WTC11 (cell line): ENCODE results near the gene CBS. TPM values are rescaled to one million over a fixed set of nuclear protein-coding genes. Genes with fewer than 3 reads are reported as not detected.

Experiments used
- ATAC-seq: fragments of 200-7000 bp; cut with Tn5 transposase; 2 replicates; pipeline ENCODE4 v1.10.0; 2021; ENCODE audit warnings: mild to moderate bottlenecking, moderate library complexity
- CTCF ChIA-PET: fragments of 300-600 bp; sonication (Branson Sonifier 250); formaldehyde crosslinking; loops from one replicate; lab custom pipeline; 2021; ENCODE audit warnings: antibody characterized with exemption; lab: Charles Lee
- POLR2A ChIA-PET: fragments of 350-600 bp; sonication (Branson Sonifier 250); formaldehyde crosslinking; loops from one replicate; lab custom pipeline; 2021; ENCODE audit warnings: antibody characterized with exemption; lab: Charles Lee
- DNase-seq: peaks from one replicate; pipeline ENCODE4 v3.0.0; 2021; ENCODE audit warnings: low spot score
- H3K27ac Mint-ChIP-seq: 2 replicates; pipeline ENCODE4 v1.8.0; 2021; ENCODE audit warnings: mixed read lengths
- H3K27me3 Mint-ChIP-seq: 2 replicates; pipeline ENCODE4 v1.8.0; 2021; ENCODE audit warnings: low read depth, mild to moderate bottlenecking, moderate library complexity, mixed read lengths
- H3K36me3 Mint-ChIP-seq: 2 replicates; pipeline ENCODE4 v1.8.0; 2021; ENCODE audit warnings: mixed read lengths
- H3K4me1 Mint-ChIP-seq: 2 replicates; pipeline ENCODE4 v1.8.0; 2022; ENCODE audit warnings: mixed read lengths
- H3K4me3 Mint-ChIP-seq: 2 replicates; pipeline ENCODE4 v1.8.0; 2021; ENCODE audit warnings: mild to moderate bottlenecking, moderate library complexity, mixed read lengths
- H3K9me3 Mint-ChIP-seq: 2 replicates; pipeline ENCODE4 v1.8.0; 2021; ENCODE audit warnings: mixed read lengths
- ATF2 ChIP-seq: sonication (generic); formaldehyde crosslinking; IDR thresholded peaks from 2 replicates; pipeline ENCODE4 v1.8.1; 2022; ENCODE audit warnings: low read depth, missing genetic modification reagents, borderline replicate concordance
- ATF3 ChIP-seq: sonication (generic); formaldehyde crosslinking; conservative IDR thresholded peaks from 2 replicates; pipeline ENCODE4 v1.8.1; 2022; ENCODE audit warnings: mild to moderate bottlenecking, missing genetic modification reagents
- ELF4 ChIP-seq: sonication (generic); formaldehyde crosslinking; IDR thresholded peaks from 2 replicates; pipeline ENCODE4 v1.8.1; 2022; ENCODE audit warnings: low read depth, mild to moderate bottlenecking, moderate library complexity, missing genetic modification reagents
- FOXJ3 ChIP-seq: sonication (generic); formaldehyde crosslinking; IDR thresholded peaks from 2 replicates; pipeline ENCODE4 v1.9.0; 2021; ENCODE audit warnings: missing genetic modification reagents, mild to moderate bottlenecking, borderline replicate concordance
- HMGA2 ChIP-seq: fragments of 250-450 bp; sonication (Bioruptor Pico); IDR thresholded peaks from 2 replicates; pipeline ENCODE4 v1.4.0; 2021; ENCODE audit warnings: mild to moderate bottlenecking, moderate library complexity
- JAZF1 ChIP-seq: fragments of 250-450 bp; sonication (Bioruptor Pico); IDR thresholded peaks from 2 replicates; pipeline ENCODE4 v1.9.0; 2021; ENCODE audit warnings: moderate library complexity, mild to moderate bottlenecking, inconsistent platforms
- KAT7 ChIP-seq: sonication (generic); formaldehyde crosslinking; IDR thresholded peaks from 2 replicates; pipeline ENCODE4 v1.8.1; 2023; ENCODE audit warnings: missing genetic modification reagents, mild to moderate bottlenecking, borderline replicate concordance
- MYBL2 ChIP-seq: sonication (generic); formaldehyde crosslinking; IDR thresholded peaks from 2 replicates; pipeline ENCODE4 v1.8.1; 2023; ENCODE audit warnings: mild to moderate bottlenecking, moderate library complexity, missing genetic modification reagents
- OVOL2 ChIP-seq: fragments of 250-450 bp; sonication (Bioruptor Pico); IDR thresholded peaks from 2 replicates; pipeline ENCODE4 v1.9.0; 2021; ENCODE audit warnings: mild to moderate bottlenecking, borderline replicate concordance
- SMAD3 ChIP-seq: sonication (generic); formaldehyde crosslinking; IDR thresholded peaks from 2 replicates; pipeline ENCODE4 v1.8.0; 2022; ENCODE audit warnings: missing genetic modification reagents, mild to moderate bottlenecking, borderline replicate concordance
- TEAD1 ChIP-seq: sonication (generic); formaldehyde crosslinking; IDR thresholded peaks from 2 replicates; pipeline ENCODE4 v1.8.0; 2022; ENCODE audit warnings: mild to moderate bottlenecking, missing genetic modification reagents
- ZNF317 ChIP-seq: sonication (generic); formaldehyde crosslinking; IDR thresholded peaks from 2 replicates; pipeline ENCODE4 v1.8.1; 2023; ENCODE audit warnings: low read depth, mild to moderate bottlenecking, moderate library complexity, missing genetic modification reagents, borderline replicate concordance
- ZNF671 ChIP-seq: fragments of 250-450 bp; sonication (Bioruptor Pico); IDR thresholded peaks from 2 replicates; pipeline ENCODE4 v1.8.0; 2021; ENCODE audit warnings: mild to moderate bottlenecking
- total RNA-seq: library from RNA; stranded (reverse); gene quantifications from 3 replicates; pipeline ENCODE4 v1.2.3, GENCODE V29; 2021
- TF ChIP-seq, protein P1 (sequence below): sonication (generic); formaldehyde crosslinking; IDR thresholded peaks from 2 replicates; pipeline ENCODE4 v1.8.0; 2023; ENCODE audit warnings: missing genetic modification reagents, mild to moderate bottlenecking, borderline replicate concordance
- TF ChIP-seq, protein P2 (sequence below): sonication (generic); formaldehyde crosslinking; IDR thresholded peaks from 2 replicates; pipeline ENCODE4 v1.8.1; 2023; ENCODE audit warnings: mild to moderate bottlenecking, missing genetic modification reagents, borderline replicate concordance
- TF ChIP-seq, protein P3 (sequence below): sonication (generic); formaldehyde crosslinking; IDR thresholded peaks from 2 replicates; pipeline ENCODE4 v1.8.1; 2022; ENCODE audit warnings: mild to moderate bottlenecking, moderate library complexity, missing genetic modification reagents
- TF ChIP-seq, protein P4 (sequence below): sonication (generic); formaldehyde crosslinking; IDR thresholded peaks from 2 replicates; pipeline ENCODE4 v1.8.1; 2022; ENCODE audit warnings: missing genetic modification reagents, borderline replicate concordance
- TF ChIP-seq, protein P5 (sequence below): sonication (generic); formaldehyde crosslinking; IDR thresholded peaks from 2 replicates; pipeline ENCODE4 v1.8.0; 2023; ENCODE audit warnings: missing genetic modification reagents

Gene CBS
- total RNA-seq, 1 experiment from 2014 or later, result 844 TPM

DNA sequence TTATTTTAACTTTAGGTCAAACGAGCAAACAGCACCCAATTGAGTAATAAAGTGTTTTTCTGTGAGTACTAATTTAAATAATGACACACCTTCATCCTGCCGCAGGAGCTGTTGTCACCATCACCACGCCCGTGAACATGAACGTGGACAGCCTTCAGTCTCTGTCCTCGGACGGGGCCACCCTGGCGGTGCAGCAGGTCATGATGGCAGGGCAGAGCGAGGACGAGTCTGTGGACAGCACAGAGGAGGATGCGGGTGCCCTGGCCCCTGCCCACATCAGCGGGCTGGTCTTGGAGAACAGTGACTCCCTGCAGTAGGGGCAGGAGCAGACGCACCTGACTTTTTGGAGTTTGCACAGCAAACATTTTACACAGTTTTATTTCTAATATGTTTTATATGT, 45.9 kb downstream of the CBS start (continued):
- TF ChIP-seq ATF3 (no peak), ZNF671 (CRISPR knock-in tag) (no peak)

DNA sequence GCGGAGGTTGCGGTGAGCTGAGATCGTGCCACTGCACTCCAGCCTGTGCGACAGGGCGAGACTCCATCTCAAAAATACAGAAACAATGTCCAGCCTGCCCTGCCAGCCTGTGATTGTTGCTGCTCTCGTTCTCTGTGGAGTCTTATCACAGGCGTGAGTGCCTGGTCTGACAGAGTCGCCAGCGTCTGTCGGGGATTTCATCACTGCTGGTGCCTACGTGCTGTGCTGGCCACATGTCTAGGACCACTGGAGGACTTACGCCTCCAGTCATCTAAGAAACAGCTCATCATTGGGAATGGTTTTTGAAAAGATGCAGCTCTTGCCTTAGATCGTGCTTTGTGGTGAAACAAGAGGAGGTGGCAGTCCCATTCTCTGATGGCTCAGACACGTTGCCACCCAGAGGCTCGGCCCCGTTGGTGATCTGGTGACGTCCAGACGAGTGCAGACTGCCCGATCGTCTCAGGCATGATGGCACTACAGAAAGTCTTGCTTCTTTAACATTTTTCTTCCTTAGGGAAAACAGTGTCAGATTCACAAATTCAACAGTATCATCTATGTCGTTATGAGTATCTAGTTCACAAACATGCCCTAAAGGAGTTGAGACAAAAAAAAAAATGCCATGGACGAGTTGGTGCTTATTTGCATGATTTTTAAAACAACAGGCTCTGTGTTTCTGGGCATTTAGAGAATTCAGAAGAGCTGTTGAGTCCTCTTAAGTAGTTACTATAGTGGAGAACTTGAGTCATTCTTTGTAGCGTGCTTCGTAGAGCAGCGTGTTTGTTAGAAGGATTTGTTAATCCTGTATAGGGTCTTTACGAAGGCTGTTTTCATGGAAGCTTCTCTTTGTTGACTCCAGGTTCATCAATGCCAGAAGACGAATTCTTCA, 47.5 kb downstream of the CBS start:
- H3K27ac Mint-ChIP-seq, result peak overlapping the region; percentile 67
- ChIA-PET POLR2A (no interaction called here), CTCF (no interaction called here)
- no peaks in the 10 kb centered on the region for H3K4me1 Mint-ChIP-seq
- ATAC-seq (no peak), DNase-seq (no peak)
- no peak overlapping the region for H3K4me3 Mint-ChIP-seq
- H3K36me3 Mint-ChIP-seq, result peaks cover 79% of the 10 kb centered on the region
- H3K27me3 Mint-ChIP-seq, result no peaks in the 10 kb centered on the region
- no peaks in the 10 kb centered on the region for H3K9me3 Mint-ChIP-seq
- no peak for TF ChIP-seq JAZF1
- TF ChIP-seq, protein P1, sequence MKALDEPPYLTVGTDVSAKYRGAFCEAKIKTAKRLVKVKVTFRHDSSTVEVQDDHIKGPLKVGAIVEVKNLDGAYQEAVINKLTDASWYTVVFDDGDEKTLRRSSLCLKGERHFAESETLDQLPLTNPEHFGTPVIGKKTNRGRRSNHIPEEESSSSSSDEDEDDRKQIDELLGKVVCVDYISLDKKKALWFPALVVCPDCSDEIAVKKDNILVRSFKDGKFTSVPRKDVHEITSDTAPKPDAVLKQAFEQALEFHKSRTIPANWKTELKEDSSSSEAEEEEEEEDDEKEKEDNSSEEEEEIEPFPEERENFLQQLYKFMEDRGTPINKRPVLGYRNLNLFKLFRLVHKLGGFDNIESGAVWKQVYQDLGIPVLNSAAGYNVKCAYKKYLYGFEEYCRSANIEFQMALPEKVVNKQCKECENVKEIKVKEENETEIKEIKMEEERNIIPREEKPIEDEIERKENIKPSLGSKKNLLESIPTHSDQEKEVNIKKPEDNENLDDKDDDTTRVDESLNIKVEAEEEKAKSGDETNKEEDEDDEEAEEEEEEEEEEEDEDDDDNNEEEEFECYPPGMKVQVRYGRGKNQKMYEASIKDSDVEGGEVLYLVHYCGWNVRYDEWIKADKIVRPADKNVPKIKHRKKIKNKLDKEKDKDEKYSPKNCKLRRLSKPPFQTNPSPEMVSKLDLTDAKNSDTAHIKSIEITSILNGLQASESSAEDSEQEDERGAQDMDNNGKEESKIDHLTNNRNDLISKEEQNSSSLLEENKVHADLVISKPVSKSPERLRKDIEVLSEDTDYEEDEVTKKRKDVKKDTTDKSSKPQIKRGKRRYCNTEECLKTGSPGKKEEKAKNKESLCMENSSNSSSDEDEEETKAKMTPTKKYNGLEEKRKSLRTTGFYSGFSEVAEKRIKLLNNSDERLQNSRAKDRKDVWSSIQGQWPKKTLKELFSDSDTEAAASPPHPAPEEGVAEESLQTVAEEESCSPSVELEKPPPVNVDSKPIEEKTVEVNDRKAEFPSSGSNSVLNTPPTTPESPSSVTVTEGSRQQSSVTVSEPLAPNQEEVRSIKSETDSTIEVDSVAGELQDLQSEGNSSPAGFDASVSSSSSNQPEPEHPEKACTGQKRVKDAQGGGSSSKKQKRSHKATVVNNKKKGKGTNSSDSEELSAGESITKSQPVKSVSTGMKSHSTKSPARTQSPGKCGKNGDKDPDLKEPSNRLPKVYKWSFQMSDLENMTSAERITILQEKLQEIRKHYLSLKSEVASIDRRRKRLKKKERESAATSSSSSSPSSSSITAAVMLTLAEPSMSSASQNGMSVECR, result no peak
- no peak for TF ChIP-seq OVOL2 (CRISPR knock-in tag)
- TF ChIP-seq MYBL2 (CRISPR knock-in tag), result no peak
- TF ChIP-seq SMAD3 (CRISPR knock-in tag), result no peak
- no peak for TF ChIP-seq ATF2 (CRISPR knock-in tag)
- no peak for TF ChIP-seq ATF3
- TF ChIP-seq ELF4, result no peak
- TF ChIP-seq, protein P2, sequence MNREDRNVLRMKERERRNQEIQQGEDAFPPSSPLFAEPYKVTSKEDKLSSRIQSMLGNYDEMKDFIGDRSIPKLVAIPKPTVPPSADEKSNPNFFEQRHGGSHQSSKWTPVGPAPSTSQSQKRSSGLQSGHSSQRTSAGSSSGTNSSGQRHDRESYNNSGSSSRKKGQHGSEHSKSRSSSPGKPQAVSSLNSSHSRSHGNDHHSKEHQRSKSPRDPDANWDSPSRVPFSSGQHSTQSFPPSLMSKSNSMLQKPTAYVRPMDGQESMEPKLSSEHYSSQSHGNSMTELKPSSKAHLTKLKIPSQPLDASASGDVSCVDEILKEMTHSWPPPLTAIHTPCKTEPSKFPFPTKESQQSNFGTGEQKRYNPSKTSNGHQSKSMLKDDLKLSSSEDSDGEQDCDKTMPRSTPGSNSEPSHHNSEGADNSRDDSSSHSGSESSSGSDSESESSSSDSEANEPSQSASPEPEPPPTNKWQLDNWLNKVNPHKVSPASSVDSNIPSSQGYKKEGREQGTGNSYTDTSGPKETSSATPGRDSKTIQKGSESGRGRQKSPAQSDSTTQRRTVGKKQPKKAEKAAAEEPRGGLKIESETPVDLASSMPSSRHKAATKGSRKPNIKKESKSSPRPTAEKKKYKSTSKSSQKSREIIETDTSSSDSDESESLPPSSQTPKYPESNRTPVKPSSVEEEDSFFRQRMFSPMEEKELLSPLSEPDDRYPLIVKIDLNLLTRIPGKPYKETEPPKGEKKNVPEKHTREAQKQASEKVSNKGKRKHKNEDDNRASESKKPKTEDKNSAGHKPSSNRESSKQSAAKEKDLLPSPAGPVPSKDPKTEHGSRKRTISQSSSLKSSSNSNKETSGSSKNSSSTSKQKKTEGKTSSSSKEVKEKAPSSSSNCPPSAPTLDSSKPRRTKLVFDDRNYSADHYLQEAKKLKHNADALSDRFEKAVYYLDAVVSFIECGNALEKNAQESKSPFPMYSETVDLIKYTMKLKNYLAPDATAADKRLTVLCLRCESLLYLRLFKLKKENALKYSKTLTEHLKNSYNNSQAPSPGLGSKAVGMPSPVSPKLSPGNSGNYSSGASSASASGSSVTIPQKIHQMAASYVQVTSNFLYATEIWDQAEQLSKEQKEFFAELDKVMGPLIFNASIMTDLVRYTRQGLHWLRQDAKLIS (CRISPR knock-in tag), result no peak
- TF ChIP-seq, protein P3, sequence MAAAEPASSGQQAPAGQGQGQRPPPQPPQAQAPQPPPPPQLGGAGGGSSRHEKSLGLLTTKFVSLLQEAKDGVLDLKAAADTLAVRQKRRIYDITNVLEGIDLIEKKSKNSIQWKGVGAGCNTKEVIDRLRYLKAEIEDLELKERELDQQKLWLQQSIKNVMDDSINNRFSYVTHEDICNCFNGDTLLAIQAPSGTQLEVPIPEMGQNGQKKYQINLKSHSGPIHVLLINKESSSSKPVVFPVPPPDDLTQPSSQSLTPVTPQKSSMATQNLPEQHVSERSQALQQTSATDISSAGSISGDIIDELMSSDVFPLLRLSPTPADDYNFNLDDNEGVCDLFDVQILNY (CRISPR knock-in tag), result no peak
- no peak for TF ChIP-seq KAT7 (CRISPR knock-in tag)
- TF ChIP-seq, protein P4, sequence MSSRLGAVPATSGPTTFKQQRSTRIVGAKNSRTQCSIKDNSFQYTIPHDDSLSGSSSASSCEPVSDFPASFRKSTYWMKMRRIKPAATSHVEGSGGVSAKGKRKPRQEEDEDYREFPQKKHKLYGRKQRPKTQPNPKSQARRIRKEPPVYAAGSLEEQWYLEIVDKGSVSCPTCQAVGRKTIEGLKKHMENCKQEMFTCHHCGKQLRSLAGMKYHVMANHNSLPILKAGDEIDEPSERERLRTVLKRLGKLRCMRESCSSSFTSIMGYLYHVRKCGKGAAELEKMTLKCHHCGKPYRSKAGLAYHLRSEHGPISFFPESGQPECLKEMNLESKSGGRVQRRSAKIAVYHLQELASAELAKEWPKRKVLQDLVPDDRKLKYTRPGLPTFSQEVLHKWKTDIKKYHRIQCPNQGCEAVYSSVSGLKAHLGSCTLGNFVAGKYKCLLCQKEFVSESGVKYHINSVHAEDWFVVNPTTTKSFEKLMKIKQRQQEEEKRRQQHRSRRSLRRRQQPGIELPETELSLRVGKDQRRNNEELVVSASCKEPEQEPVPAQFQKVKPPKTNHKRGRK (CRISPR knock-in tag), result no peak
- TF ChIP-seq FOXJ3 (CRISPR knock-in tag), result no peak
- TF ChIP-seq, protein P5, sequence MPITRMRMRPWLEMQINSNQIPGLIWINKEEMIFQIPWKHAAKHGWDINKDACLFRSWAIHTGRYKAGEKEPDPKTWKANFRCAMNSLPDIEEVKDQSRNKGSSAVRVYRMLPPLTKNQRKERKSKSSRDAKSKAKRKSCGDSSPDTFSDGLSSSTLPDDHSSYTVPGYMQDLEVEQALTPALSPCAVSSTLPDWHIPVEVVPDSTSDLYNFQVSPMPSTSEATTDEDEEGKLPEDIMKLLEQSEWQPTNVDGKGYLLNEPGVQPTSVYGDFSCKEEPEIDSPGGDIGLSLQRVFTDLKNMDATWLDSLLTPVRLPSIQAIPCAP (CRISPR knock-in tag), result no peak
- TF ChIP-seq HMGA2, result no peak
- TF ChIP-seq ZNF317 (CRISPR knock-in tag), result no peak
- no peak for TF ChIP-seq TEAD1 (CRISPR knock-in tag)
